HG02852 (cell line): ENCODE data around the gene FBLN2.
"Not testable (repeated sequence)": the region's sequence is repeated elsewhere in the genome, so short reads cannot be mapped to it uniquely, and the experiment has no call there.

Source experiments
- ATAC-seq: cut with Tn5 transposase; IDR thresholded peaks from one replicate; pipeline ENCODE4 v1.9.1; 2021; ENCODE audit warnings: mild to moderate bottlenecking, moderate library complexity; ENCODE audit not compliant: unreplicated experiment

Gene FBLN2

GRCh38 chr3:13545952-13546454 lies 2.9 kb upstream of the FBLN2 start:
- ATAC-seq: no peak

- ATAC-seq: no peak
Observed at GRCh38 chr3:13546667-13547171, 2.2 kb upstream of the FBLN2 start.

GRCh38 chr3:13547591-13548371 lies 1.1 kb upstream of the FBLN2 start:
- ATAC-seq: no peak

GRCh38 chr3:13549623-13550422 lies 898 bp downstream of the FBLN2 start:
- no peak for ATAC-seq

GRCh38 chr3:13550423-13550690 lies 1.4 kb downstream of the FBLN2 start:
- no peak for ATAC-seq

- ATAC-seq: no peak
Observed at GRCh38 chr3:13550791-13551360, 2.0 kb downstream of the FBLN2 start.

- ATAC-seq: no peak
Observed at GRCh38 chr3:13552857-13553652, 4.1 kb downstream of the FBLN2 start.

- ATAC-seq: no peak
Observed at GRCh38 chr3:13553686-13554085, 4.8 kb downstream of the FBLN2 start.

GRCh38 chr3:13555753-13556152 lies 6.8 kb downstream of the FBLN2 start:
- no peak for ATAC-seq

GRCh38 chr3:13556207-13556606 lies 7.3 kb downstream of the FBLN2 start:
- no peak for ATAC-seq

GRCh38 chr3:13556917-13557316 lies 8.0 kb downstream of the FBLN2 start:
- ATAC-seq: no peak

- ATAC-seq: no peak
Observed at GRCh38 chr3:13557417-13557816, 8.5 kb downstream of the FBLN2 start.

GRCh38 chr3:13557926-13558325 lies 9.0 kb downstream of the FBLN2 start:
- ATAC-seq: no peak

- no peak for ATAC-seq
Observed at GRCh38 chr3:13558651-13559050, 9.7 kb downstream of the FBLN2 start.

- ATAC-seq: no peak
Observed at GRCh38 chr3:13559764-13560525, 11.0 kb downstream of the FBLN2 start.

- ATAC-seq: no peak
Observed at GRCh38 chr3:13561376-13561775, 12.5 kb downstream of the FBLN2 start.

- no peak for ATAC-seq
Observed at GRCh38 chr3:13561967-13562366, 13.0 kb downstream of the FBLN2 start.

GRCh38 chr3:13562421-13562820 lies 13.5 kb downstream of the FBLN2 start:
- not testable (repeated sequence) for ATAC-seq

GRCh38 chr3:13563321-13563720 lies 14.4 kb downstream of the FBLN2 start:
- ATAC-seq: no peak

GRCh38 chr3:13563911-13564310 lies 15.0 kb downstream of the FBLN2 start:
- ATAC-seq: no peak
